HG02970 (cell line): ENCODE results near the gene DAB2IP.
"Not testable (repeated sequence)": the region's sequence is repeated elsewhere in the genome, so short reads cannot be mapped to it uniquely, and the experiment has no call there.

ENCODE experiments used
- ATAC-seq: cut with Tn5 transposase; IDR thresholded peaks from one replicate; pipeline ENCODE4 v1.9.1; 2021; ENCODE audit warnings: mild to moderate bottlenecking, moderate library complexity, moderate number of reproducible peaks; ENCODE audit not compliant: unreplicated experiment, low FRiP score

The DAB2IP gene

GRCh38 chr9:121651295-121652020 is at the start of gene DAB2IP:
DAB2IP (plus strand) TSS chr9:121651634; CDS start chr9:121651776, 142 bp downstream.
- ATAC-seq = no peak

GRCh38 chr9:121603028-121603427 is 48.4 kb upstream of the DAB2IP start:
- no peak for ATAC-seq

GRCh38 chr9:121604242-121604641 is 47.2 kb upstream of the DAB2IP start:
- ATAC-seq = no peak

GRCh38 chr9:121604654-121605053 is 46.8 kb upstream of the DAB2IP start:
- no peak for ATAC-seq

GRCh38 chr9:121607434-121608167 is 43.8 kb upstream of the DAB2IP start:
- ATAC-seq = no peak

GRCh38 chr9:121608168-121608853 is 43.1 kb upstream of the DAB2IP start:
- ATAC-seq = no peak

GRCh38 chr9:121609822-121610637 is 41.4 kb upstream of the DAB2IP start:
- no peak for ATAC-seq

- ATAC-seq = no peak
These were observed 40.8 kb upstream of the DAB2IP start for GRCh38 chr9:121610638-121610953.

GRCh38 chr9:121612511-121612998 is 38.9 kb upstream of the DAB2IP start:
- ATAC-seq = no peak

- no peak for ATAC-seq
These were observed 38.3 kb upstream of the DAB2IP start for GRCh38 chr9:121613009-121613752.

GRCh38 chr9:121616123-121616755 is 35.2 kb upstream of the DAB2IP start:
- ATAC-seq = no peak

GRCh38 chr9:121618504-121618903 is 32.9 kb upstream of the DAB2IP start:
- no peak for ATAC-seq

GRCh38 chr9:121618910-121619309 is 32.5 kb upstream of the DAB2IP start:
- ATAC-seq = not testable (repeated sequence)

- ATAC-seq = no peak
These were observed 31.7 kb upstream of the DAB2IP start for GRCh38 chr9:121619545-121620324.

- no peak for ATAC-seq
These were observed 31.1 kb upstream of the DAB2IP start for GRCh38 chr9:121620325-121620673.

GRCh38 chr9:121620777-121621449 is 30.5 kb upstream of the DAB2IP start:
- ATAC-seq = no peak

- no peak for ATAC-seq
These were observed 28.8 kb upstream of the DAB2IP start for GRCh38 chr9:121622387-121623203.
